HepG2 (cell line): ENCODE results near the gene CHML. TPM values are rescaled to one million over a fixed set of nuclear protein-coding genes. Genes with fewer than 3 reads are reported as not detected.

Source experiments
- FOSL2 ChIP-seq: sonication (generic); formaldehyde crosslinking; IDR thresholded peaks from 2 replicates; pipeline ENCODE4 v1.4.0; 2020; ENCODE audit warnings: missing genetic modification reagents
- GABPB1 ChIP-seq: IDR thresholded peaks from 2 replicates; pipeline ENCODE4 v1.6.1; 2016; ENCODE audit warnings: mild to moderate bottlenecking, missing genetic modification reagents, moderate library complexity, missing compliant biosample characterization
- JUNB ChIP-seq: sonication (generic); formaldehyde crosslinking; IDR thresholded peaks from 2 replicates; pipeline ENCODE4 v1.8.0; 2022; ENCODE audit warnings: missing genetic modification reagents, mild to moderate bottlenecking, borderline replicate concordance
- MED1 ChIP-seq: sonication (generic); formaldehyde crosslinking; IDR thresholded peaks from 2 replicates; pipeline ENCODE4 v1.4.0; 2020; ENCODE audit warnings: missing genetic modification reagents
- NR2F1 ChIP-seq, 2 experiments: fragments of 450-650 bp in 1 of 2; formaldehyde crosslinking in 1 of 2; IDR thresholded peaks; 2 replicates each; pipeline versions ENCODE4 v1.5.0 to v1.6.1; 2016 to 2020; ENCODE audit warnings: mild to moderate bottlenecking in 1 of 2, missing compliant biosample characterization in 1 of 2, missing genetic modification reagents in 1 of 2, moderate library complexity in 1 of 2
- PCBP1 ChIP-seq: fragments of 200-400 bp; formaldehyde crosslinking; IDR thresholded peaks from 2 replicates; pipeline ENCODE4 v1.6.1; 2017; ENCODE audit warnings: mild to moderate bottlenecking, low read depth, low read length, borderline replicate concordance
- PHF21A ChIP-seq: sonication (generic); formaldehyde crosslinking; IDR thresholded peaks from 2 replicates; pipeline ENCODE4 v1.5.0; 2020; ENCODE audit warnings: mild to moderate bottlenecking, missing genetic modification reagents
- PHF5A ChIP-seq: IDR thresholded peaks from one replicate; pipeline ENCODE4 v1.6.1; 2018; ENCODE audit warnings: low read depth, missing genetic modification reagents; ENCODE audit not compliant: unreplicated experiment
- RAD21 ChIP-seq: fragments of 450-650 bp; formaldehyde crosslinking; IDR thresholded peaks from 2 replicates; pipeline ENCODE4 v1.5.0; 2020; ENCODE audit warnings: mild to moderate bottlenecking
- RARA ChIP-seq: IDR thresholded peaks from 2 replicates; pipeline ENCODE4 v1.6.1; 2016; ENCODE audit warnings: missing genetic modification reagents, missing compliant biosample characterization
- SAP130 ChIP-seq: IDR thresholded peaks from 2 replicates; pipeline ENCODE4 v1.6.1; 2016; ENCODE audit warnings: low read depth
- TBX3 ChIP-seq: fragments of 450-650 bp; IDR thresholded peaks from 2 replicates; pipeline ENCODE4 v1.6.1; 2017; ENCODE audit warnings: antibody characterized with exemption, mild to moderate bottlenecking, inconsistent platforms, borderline replicate concordance
- ZMYM2 ChIP-seq: sonication (generic); formaldehyde crosslinking; IDR thresholded peaks from 2 replicates; pipeline ENCODE4 v1.8.0; 2022; ENCODE audit warnings: mild to moderate bottlenecking, missing genetic modification reagents
- ZNF251 ChIP-seq: sonication (generic); formaldehyde crosslinking; IDR thresholded peaks from 2 replicates; pipeline ENCODE4 v1.9.0; 2021; ENCODE audit warnings: mild to moderate bottlenecking, missing genetic modification reagents
- ZNF558 ChIP-seq: sonication (generic); formaldehyde crosslinking; IDR thresholded peaks from 2 replicates; pipeline ENCODE4 v1.9.0; 2022; ENCODE audit warnings: mild to moderate bottlenecking, missing genetic modification reagents, borderline replicate concordance
- ZNF644 ChIP-seq: IDR thresholded peaks from 2 replicates; pipeline ENCODE4 v1.6.1; 2016; ENCODE audit warnings: low read depth
- ZNF850 ChIP-seq: sonication (generic); formaldehyde crosslinking; conservative IDR thresholded peaks from 2 replicates; pipeline ENCODE4 v1.9.0; 2021; ENCODE audit warnings: mild to moderate bottlenecking, missing genetic modification reagents
- polyA plus RNA-seq, 8 experiments: library from polyadenylated mRNA; depleted of rRNA in 3 of 8; stranded (reverse) in 7 of 8; unstranded in 1 of 8; fragments of >200 nt; fragmentation: Illumina TruSeq in 4 of 8; extraction: Trizol in 4 of 8; gene quantifications; 2 replicates each; pipeline versions ENCODE4 v1.2.1 to v1.2.3, GENCODE V29; 2011 to 2016; ENCODE audit warnings: low read depth in 4 of 8, missing spikeins in 1 of 8, mixed read lengths in 1 of 8; ENCODE audit not compliant: insufficient read depth in 1 of 8
- total RNA-seq, 5 experiments: library from RNA; depleted of rRNA; stranded (reverse); fragments of >200 nt; fragmentation: Illumina TruSeq; extraction: Trizol; gene quantifications; 2 replicates each; pipeline ENCODE4 v1.2.3, GENCODE V29; 2016; ENCODE audit warnings: low read depth in 1 of 5
- TF ChIP-seq, protein P1 (sequence below): sonication (generic); formaldehyde crosslinking; IDR thresholded peaks from 2 replicates; pipeline ENCODE4 v1.4.0; 2020; ENCODE audit warnings: low read depth, missing genetic modification reagents
- TF ChIP-seq, protein P2 (sequence below): IDR thresholded peaks from 2 replicates; pipeline ENCODE4 v1.4.0; 2020; ENCODE audit warnings: mild to moderate bottlenecking, missing genetic modification reagents
- TF ChIP-seq, protein P3 (sequence below): IDR thresholded peaks from 2 replicates; pipeline ENCODE4 v1.6.1; 2012; ENCODE audit warnings: low read depth, low read length, improper control_type of control experiment

Gene CHML
- total and polyA plus RNA-seq, 2 of the 13 experiments (the other 11 are each of a cell fraction or from before 2014, with no cell fraction given), result 5.2 to 16.7 TPM

DNA sequence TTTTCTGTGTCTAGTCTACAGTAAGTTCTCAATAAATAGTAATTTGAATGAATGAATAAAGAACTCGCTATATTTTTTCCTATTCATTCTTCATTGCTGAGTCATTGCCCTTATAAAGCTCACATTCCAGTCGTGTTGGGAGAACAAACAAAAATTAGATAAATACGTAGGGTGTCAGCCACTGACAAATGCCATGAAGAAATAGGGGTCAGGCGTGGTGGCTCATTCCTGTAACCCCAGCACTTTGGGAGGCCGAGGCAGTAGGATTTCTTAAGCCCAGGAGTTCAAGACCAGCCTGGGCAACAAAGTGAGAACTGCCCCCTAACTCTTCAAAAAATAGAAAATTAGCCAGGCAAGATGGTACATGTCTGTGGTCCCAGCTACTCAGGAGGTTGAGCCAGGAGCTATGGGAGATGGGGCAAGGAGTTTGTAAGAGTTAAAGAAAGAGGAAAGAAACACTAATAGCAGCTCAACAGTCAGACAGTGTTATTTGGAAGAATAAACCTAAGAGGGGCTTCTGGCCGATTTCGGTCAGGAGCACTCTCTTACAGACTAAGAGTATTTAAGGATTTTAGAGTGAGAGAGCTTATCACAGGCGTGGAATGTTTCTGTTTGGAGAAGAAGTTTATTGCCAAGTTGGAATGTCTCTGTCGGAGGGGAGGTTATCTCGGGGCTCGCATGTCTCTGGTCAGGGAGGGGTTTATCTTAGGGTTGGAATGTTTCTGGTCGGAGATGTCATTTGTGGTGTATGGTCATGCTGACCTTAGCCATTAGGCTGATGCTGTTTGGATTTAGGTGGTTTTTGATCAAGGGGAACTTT is 1.8 kb upstream of the CHML start (continued):
- TF ChIP-seq, protein P1, sequence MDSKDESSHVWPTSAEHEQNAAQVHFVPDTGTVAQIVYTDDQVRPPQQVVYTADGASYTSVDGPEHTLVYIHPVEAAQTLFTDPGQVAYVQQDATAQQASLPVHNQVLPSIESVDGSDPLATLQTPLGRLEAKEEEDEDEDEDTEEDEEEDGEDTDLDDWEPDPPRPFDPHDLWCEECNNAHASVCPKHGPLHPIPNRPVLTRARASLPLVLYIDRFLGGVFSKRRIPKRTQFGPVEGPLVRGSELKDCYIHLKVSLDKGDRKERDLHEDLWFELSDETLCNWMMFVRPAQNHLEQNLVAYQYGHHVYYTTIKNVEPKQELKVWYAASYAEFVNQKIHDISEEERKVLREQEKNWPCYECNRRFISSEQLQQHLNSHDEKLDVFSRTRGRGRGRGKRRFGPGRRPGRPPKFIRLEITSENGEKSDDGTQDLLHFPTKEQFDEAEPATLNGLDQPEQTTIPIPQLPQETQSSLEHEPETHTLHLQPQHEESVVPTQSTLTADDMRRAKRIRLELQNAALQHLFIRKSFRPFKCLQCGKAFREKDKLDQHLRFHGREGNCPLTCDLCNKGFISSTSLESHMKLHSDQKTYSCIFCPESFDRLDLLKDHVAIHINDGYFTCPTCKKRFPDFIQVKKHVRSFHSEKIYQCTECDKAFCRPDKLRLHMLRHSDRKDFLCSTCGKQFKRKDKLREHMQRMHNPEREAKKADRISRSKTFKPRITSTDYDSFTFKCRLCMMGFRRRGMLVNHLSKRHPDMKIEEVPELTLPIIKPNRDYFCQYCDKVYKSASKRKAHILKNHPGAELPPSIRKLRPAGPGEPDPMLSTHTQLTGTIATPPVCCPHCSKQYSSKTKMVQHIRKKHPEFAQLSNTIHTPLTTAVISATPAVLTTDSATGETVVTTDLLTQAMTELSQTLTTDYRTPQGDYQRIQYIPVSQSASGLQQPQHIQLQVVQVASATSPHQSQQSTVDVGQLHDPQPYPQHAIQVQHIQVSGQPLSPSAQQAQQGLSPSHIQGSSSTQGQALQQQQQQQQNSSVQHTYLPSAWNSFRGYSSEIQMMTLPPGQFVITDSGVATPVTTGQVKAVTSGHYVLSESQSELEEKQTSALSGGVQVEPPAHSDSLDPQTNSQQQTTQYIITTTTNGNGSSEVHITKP (CRISPR knock-in tag), result peak; percentile 80
- TF ChIP-seq PCBP1 (no peak), ZNF251 (CRISPR knock-in tag) (no peak), GABPB1 (CRISPR knock-in tag) (0 out of 2 replicates have a peak, but pooled peaks have one; percentile 11), JUNB (CRISPR knock-in tag) (peak; percentile 76; the same call in 1 of the 2 replicates), MED1 (peak; percentile 27; the same call in 1 of the 2 replicates), ZNF644 (peak; percentile 70; the same call in 1 of the 2 replicates), ZMYM2 (CRISPR knock-in tag) (peak; percentile 79), ZNF558 (CRISPR knock-in tag) (no peak), TBX3 (peak; percentile 52; the same call in 1 of the 2 replicates), FOSL2 (CRISPR knock-in tag) (peak; percentile 87), PHF21A (peak; percentile 43; the same call in 1 of the 2 replicates), NR2F1 (CRISPR knock-in tag; IDR thresholded peaks at IDR 0.05) (peak; percentile 20 to 59; a peak in 2 of 4 replicates), RAD21 (CRISPR knock-in tag) (no peak), ZNF850 (CRISPR knock-in tag) (peak; percentile 98), RARA (CRISPR knock-in tag) (peak; percentile 37), SAP130 (CRISPR knock-in tag) (peak; percentile 53), PHF5A (CRISPR knock-in tag) (no peak)
- TF ChIP-seq, protein P2, sequence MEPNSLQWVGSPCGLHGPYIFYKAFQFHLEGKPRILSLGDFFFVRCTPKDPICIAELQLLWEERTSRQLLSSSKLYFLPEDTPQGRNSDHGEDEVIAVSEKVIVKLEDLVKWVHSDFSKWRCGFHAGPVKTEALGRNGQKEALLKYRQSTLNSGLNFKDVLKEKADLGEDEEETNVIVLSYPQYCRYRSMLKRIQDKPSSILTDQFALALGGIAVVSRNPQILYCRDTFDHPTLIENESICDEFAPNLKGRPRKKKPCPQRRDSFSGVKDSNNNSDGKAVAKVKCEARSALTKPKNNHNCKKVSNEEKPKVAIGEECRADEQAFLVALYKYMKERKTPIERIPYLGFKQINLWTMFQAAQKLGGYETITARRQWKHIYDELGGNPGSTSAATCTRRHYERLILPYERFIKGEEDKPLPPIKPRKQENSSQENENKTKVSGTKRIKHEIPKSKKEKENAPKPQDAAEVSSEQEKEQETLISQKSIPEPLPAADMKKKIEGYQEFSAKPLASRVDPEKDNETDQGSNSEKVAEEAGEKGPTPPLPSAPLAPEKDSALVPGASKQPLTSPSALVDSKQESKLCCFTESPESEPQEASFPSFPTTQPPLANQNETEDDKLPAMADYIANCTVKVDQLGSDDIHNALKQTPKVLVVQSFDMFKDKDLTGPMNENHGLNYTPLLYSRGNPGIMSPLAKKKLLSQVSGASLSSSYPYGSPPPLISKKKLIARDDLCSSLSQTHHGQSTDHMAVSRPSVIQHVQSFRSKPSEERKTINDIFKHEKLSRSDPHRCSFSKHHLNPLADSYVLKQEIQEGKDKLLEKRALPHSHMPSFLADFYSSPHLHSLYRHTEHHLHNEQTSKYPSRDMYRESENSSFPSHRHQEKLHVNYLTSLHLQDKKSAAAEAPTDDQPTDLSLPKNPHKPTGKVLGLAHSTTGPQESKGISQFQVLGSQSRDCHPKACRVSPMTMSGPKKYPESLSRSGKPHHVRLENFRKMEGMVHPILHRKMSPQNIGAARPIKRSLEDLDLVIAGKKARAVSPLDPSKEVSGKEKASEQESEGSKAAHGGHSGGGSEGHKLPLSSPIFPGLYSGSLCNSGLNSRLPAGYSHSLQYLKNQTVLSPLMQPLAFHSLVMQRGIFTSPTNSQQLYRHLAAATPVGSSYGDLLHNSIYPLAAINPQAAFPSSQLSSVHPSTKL (CRISPR knock-in tag), result 0 out of 2 replicates have a peak, but pooled peaks have one; percentile 25
- TF ChIP-seq, protein P3, sequence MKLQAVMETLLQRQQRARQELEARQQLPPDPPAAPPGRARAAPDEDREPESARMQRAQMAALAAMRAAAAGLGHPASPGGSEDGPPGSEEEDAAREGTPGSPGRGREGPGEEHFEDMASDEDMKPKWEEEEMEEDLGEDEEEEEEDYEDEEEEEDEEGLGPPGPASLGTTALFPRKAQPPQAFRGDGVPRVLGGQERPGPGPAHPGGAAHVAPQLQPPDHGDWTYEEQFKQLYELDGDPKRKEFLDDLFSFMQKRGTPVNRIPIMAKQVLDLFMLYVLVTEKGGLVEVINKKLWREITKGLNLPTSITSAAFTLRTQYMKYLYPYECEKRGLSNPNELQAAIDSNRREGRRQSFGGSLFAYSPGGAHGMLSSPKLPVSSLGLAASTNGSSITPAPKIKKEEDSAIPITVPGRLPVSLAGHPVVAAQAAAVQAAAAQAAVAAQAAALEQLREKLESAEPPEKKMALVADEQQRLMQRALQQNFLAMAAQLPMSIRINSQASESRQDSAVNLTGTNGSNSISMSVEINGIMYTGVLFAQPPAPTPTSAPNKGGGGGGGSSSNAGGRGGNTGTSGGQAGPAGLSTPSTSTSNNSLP, result peak; percentile 74
